OCI-LY7 (cell line): ENCODE results near the gene PSMD1.

Source experiments
- CTCF ChIP-seq: fragments of 200-600 bp; sonication (generic); conservative IDR thresholded peaks from 2 replicates; pipeline ENCODE4 v1.5.1; 2014; ENCODE audit warnings: mild to moderate bottlenecking, antibody characterized with exemption, low read length, moderate library complexity, mixed read lengths
- EZH2phosphoT487 ChIP-seq: fragments of 200-600 bp; sonication (generic); IDR thresholded peaks from 2 replicates; pipeline ENCODE4 v1.6.1; 2018; ENCODE audit warnings: low read depth, borderline replicate concordance, mild to moderate bottlenecking, mixed run types, antibody characterized with exemption, low read length, moderate library complexity, mixed read lengths

GRCh38 chr2:231172025-231172424 is 115.4 kb downstream of the PSMD1 start:
- no peak for TF ChIP-seq CTCF
- no peak for TF ChIP-seq EZH2phosphoT487
